T-helper 2 cell (primary cell): ENCODE results near the gene CES2.
"Not testable (repeated sequence)": the region's sequence is repeated elsewhere in the genome, so short reads cannot be mapped to it uniquely, and the experiment has no call there.

ENCODE experiments used
- DNase-seq, 5 experiments: peaks; one replicate each; pipeline versions ENCODE4 v3.0.0 to v3.0.0-alpha.2; 2012 to 2022

Gene CES2

GRCh38 chr16:66954097-66954659 lies 18.9 kb downstream of the CES2 start:
- DNase-seq: peak in 4 of 5 experiments; percentile 45 to 75 (median 60)

DNA sequence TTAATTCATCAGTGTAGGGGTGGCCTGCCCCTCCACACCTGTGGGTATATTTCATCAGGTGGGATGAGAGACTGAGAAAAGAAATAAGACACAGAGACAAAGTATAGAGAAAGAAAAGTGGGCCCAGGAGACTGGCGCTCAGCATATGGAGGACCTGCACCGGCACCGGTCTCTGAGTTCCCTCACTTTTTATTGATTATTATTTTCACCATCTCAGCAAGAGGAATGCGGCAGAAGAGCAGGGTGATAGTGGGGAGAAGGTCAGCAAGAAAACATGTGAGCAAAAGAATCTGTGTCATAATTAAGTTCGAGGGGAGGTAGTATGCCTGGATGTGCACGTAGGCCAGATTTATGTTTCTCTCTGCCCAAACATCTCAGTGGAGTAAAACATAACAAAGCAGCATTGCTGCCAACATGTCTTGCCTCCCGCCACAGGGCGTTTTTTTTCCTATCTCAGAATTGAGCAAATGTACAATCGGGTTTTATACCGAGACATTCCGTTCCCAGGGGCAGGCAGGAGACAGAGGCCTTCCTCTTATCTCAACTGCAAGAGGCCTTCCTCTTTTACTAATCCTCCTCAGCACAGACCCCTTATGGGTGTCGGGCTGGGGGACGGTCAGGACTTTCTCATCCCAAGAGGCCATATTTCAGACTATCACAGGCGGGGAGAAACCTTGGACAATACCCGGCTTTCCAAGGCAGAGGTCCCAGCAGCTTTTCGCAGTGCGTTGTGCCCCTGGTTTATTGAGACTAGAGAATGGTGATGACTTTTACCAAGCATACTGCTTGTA lies 20.2 kb downstream of the CES2 start:
- not testable (repeated sequence) for DNase-seq

GRCh38 chr16:66956154-66956457 lies 20.8 kb downstream of the CES2 start:
- DNase-seq: not testable (repeated sequence)

DNA sequence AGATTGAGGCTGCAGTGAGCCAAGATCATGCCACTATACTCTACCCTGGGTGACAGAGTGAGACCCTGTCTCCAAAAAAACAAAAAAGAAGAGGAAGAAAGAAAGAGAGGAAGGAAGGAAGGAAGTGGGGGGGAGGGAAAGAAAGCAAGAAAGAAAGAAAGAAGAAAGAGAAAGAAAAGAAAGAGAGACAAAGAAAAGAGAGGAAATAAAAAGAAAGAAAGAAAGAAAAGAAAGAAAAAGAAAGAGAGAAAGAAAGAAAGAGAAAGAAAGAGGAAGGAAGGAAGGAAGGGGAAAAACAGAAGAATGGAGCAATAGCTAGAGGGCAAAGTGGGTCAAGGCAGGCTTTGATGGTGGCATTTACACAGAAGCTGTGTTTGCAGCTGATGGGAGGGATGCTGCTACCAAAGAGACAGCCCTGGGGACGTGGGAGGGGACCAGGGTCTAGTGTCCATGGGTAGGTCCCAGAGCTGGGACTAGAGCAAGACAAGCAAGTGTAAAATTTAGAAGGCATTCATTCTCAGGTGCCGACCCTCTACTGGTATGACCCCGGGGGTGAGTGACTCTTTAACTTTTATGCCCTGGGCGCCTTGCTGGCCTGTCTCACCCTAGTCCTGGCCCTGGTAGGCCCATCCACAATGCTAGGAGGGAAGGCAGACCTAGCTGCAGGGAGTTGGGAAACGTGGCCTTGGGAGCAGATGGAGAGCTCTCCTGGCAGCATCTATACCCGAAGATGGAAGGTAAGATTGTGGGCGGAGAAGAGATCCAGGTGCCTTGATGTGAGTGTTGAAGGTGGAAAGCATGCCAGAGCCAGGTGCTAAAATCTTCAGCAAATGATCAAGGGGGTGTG lies 23.8 kb downstream of the CES2 start:
- DNase-seq: no peak

DNA sequence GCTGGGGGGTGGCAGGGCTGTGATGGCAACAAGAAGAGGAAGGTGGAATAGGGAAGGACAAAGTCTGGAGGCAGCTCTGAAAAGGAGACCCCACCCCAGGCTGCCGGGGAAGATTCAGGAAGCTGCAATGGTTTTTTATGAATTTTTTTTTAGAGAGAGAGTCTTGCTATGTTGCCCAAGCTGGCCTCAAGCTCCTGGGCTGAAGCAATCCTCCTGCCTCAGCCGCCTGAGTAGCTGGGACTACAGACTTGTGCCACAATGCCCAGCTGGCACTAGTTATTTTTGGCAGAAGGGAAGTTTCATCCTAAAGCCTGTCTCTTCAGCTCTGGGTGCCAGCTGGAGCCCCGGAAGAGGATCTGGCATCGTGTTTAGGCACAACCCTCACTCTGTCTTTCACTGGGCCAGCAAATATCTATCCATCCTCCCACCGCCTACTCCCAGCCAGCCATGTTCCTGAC lies 24.4 kb downstream of the CES2 start:
- DNase-seq: no peak

DNA sequence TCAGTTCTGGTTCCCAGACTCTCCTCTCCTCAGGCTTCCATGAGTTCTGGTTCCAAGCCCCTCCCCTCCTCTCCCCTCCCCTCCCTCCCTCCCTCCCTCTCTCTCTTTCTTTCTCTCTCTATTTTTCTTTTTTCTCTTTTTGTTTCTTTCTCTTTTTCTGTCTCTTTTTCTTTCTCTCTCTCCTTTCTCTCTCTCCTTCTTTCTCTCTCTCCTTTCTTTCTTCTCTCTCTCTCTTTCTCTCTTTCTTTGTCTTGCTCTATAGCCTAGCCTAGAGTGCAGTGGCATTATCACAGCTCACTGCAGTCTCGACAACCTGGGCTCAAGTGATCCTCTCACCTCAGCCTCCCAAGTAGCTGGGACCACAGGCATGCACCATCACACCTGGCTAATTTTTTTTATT lies 25.0 kb downstream of the CES2 start:
- DNase-seq: no peak

DNA sequence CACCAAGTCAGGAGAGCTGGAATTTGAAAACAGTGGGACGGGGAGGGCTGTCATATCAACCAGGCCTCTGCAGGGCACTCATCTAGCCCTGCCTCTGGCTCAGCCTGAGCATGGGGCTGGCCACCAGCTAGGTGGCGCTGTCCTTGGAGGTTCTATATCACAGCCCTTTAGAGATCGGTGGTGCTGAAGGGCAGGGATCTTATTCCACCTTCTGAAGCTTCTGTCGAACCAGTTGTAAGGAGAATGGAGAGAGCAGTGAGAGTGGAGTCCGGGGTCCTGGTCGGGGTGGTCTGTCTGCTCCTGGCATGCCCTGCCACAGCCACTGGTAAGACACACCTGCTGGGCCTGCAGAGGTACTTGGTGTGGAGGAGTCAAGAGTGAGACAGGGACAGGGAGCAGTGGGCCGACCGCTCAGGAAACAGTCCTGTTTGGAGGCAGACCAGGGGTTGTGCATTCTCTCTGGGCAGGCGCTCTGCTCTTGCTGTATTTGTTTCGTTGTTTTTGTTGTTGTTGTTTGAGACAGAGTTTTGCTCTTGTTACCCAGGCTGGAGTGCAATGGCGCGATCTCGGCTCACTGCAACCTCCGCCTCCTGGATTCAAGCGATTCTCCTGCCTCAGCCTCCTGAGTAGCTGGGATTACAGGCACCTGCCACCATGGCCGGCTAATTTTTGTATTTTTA lies 25.9 kb downstream of the CES2 start, which contains the start of gene CES3:
Gene CES3, plus strand, starts transcription at position 202 of the 680 bp plus-strand sequence. Its CDS starts 42 bp downstream, at position 244.
- DNase-seq: peak in 3 of 5 experiments; percentile 43 to 88 (median 58)

DNA sequence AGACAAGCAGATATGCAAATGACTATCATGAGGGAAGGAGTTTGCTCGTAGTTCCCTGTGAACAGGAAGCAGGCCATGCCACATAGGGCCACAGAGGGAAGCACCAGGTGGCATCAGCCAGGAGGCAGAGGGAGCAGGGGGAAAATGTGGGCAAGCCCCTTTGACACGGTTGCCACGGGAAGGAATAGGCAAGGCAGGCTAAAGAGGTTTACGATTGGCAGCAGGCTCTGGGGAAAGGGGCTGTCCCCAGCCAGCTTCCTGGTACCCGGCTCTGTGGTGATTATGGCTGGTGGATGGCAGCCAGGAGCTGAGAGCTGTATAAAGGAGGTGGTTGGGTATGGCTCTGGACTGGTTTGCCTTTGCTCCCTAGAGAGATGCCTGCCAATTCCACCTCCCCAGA lies 26.6 kb downstream of the CES2 start:
- DNase-seq: peak in 1 of 5 experiments; percentile 22

GRCh38 chr16:66964049-66964448 lies 28.7 kb downstream of the CES2 start:
- no peak for DNase-seq

DNA sequence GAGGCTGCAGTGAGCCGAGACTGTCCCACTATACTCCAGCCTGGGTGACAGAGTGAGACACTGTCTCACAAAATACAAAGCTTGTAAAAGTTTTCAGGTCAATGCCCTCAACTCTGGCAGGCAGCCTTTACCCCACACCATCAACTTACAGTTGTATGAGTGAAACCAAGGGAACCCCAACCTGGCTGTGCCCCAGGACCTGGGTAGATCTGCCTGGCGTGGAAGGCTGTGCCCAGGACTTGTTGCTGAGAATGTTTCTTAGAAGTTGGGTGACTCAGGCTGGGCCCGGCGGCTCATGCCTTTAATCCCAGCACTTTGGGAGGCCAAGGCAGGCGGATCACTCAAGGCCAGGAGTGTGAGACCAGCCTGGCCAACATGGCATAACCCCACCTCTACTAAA lies 33.5 kb downstream of the CES2 start:
- no peak for DNase-seq

GRCh38 chr16:66970775-66971720 lies 35.7 kb downstream of the CES2 start:
- no peak for DNase-seq

- no peak for DNase-seq
Measured at GRCh38 chr16:66972983-66973382, 37.7 kb downstream of the CES2 start.

GRCh38 chr16:66973716-66974115 lies 38.4 kb downstream of the CES2 start:
- no peak for DNase-seq

- DNase-seq: not testable (repeated sequence)
Measured at GRCh38 chr16:66974156-66974931, 39.0 kb downstream of the CES2 start.

DNA sequence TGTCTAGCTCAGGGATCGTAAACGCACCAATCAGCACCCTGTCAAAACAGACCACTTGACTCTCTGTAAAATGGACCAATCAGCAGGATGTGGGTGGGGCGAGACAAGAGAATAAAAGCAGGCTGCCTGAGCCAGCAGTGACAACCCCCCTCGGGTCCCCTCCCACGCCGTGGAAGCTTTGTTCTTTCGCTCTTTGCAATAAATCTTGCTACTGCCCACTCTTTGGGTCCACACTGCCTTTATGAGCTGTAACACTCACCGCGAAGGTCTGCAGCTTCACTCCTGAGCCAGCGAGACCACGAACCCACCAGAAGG lies 39.6 kb downstream of the CES2 start:
- DNase-seq: peak in 4 of 5 experiments; percentile 15 to 73 (median 25)

DNA sequence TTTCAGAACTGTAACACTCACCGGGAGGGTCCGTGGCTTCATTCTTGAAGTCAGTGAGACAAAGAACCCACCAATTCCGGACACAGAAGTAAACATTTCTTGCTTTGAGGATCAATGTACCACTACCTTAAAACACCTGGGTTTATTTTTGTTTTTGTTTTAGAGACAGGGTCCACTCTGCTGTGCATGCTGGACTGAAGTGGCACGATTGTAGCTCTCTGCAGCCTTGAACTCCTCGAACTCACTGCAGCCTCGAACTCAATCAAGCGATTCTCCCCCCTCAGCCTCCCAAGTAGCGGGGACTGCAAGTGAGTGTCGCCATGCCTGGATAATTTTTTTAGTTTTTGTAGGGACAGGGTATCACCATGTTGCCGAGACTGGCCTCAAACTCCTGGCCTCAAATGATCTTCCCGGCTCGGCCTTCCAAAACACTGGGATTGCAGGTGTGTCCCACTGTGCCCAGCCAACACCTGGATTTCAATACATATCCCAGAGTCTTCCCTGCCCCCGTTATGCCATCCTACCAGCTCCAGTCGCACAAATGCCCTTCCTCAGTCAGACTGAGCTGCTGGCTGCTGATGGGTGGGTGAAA lies 40.1 kb downstream of the CES2 start:
- no peak for DNase-seq

- no peak for DNase-seq
Measured at GRCh38 chr16:66976746-66977145, 41.4 kb downstream of the CES2 start.

- DNase-seq: peak; percentile 69 to 88 (median 82)
Measured at GRCh38 chr16:66977341-66978113, 42.2 kb downstream of the CES2 start.

- DNase-seq: no peak
Measured at GRCh38 chr16:66979011-66979717, 43.8 kb downstream of the CES2 start.
